Measurements from ENCODE around the gene LILRB5.
"Not testable (repeated sequence)": the region's sequence is repeated elsewhere in the genome, so short reads cannot be mapped to it uniquely, and the experiment has no call there.

Gene LILRB5

GRCh38 chr19:54239491-54240371, 17.3 kb downstream of the LILRB5 start:
- H3K4me3 Mint-ChIP-seq, H3K27ac Mint-ChIP-seq, H3K36me3 Mint-ChIP-seq, H3K9me3 Mint-ChIP-seq, H3K4me1 Mint-ChIP-seq: not testable (repeated sequence)
- peak; percentile 49 for ATAC-seq
- H3K27me3 Mint-ChIP-seq, result peaks cover 34% of the 10 kb centered on the region

GRCh38 chr19:54233941-54234340, 23.1 kb downstream of the LILRB5 start:
- Mint-ChIP-seq H3K4me1 (peaks cover 6% of the 10 kb centered on the region), H3K27me3 (peaks cover 55% of the 10 kb centered on the region), H3K4me3 (no peak overlapping the region), H3K36me3 (no peaks in the 10 kb centered on the region), H3K27ac (no peak overlapping the region), H3K9me3 (peaks cover 5% of the 10 kb centered on the region)
- no peak for ATAC-seq

GRCh38 chr19:54231077-54231931, 25.8 kb downstream of the LILRB5 start:
- peak; percentile 90 for ATAC-seq
- Mint-ChIP-seq H3K9me3 (peaks cover 8% of the 10 kb centered on the region), H3K4me3 (no peak overlapping the region), H3K27me3 (peaks cover 66% of the 10 kb centered on the region), H3K27ac (no peak overlapping the region), H3K36me3 (peaks cover 6% of the 10 kb centered on the region), H3K4me1 (peaks cover 6% of the 10 kb centered on the region)

GRCh38 chr19:54230031-54230430, 27.0 kb downstream of the LILRB5 start:
- Mint-ChIP-seq H3K4me3 (no peak overlapping the region), H3K9me3 (peaks cover 6% of the 10 kb centered on the region), H3K27ac (no peak overlapping the region), H3K27me3 (peaks cover 66% of the 10 kb centered on the region), H3K36me3 (peaks cover 6% of the 10 kb centered on the region), H3K4me1 (peaks cover 6% of the 10 kb centered on the region)
- no peak for ATAC-seq

- ATAC-seq, result no peak
- Mint-ChIP-seq H3K27me3 (peaks cover 64% of the 10 kb centered on the region), H3K4me1 (peaks cover 6% of the 10 kb centered on the region), H3K36me3 (peaks cover 6% of the 10 kb centered on the region), H3K9me3 (peaks cover 3% of the 10 kb centered on the region), H3K4me3 (no peak overlapping the region), H3K27ac (no peak overlapping the region)
Measured at GRCh38 chr19:54229146-54229545, 27.9 kb downstream of the LILRB5 start.

- peaks cover 57% of the 10 kb centered on the region for H3K27me3 Mint-ChIP-seq
- not testable (repeated sequence) for H3K4me1 Mint-ChIP-seq, H3K4me3 Mint-ChIP-seq, ATAC-seq, H3K27ac Mint-ChIP-seq, H3K36me3 Mint-ChIP-seq, H3K9me3 Mint-ChIP-seq
Measured at GRCh38 chr19:54224619-54225018, 32.5 kb downstream of the LILRB5 start.

GRCh38 chr19:54223937-54224281, 33.2 kb downstream of the LILRB5 start:
- H3K27ac Mint-ChIP-seq, ATAC-seq, H3K36me3 Mint-ChIP-seq, H3K4me1 Mint-ChIP-seq, H3K9me3 Mint-ChIP-seq, H3K4me3 Mint-ChIP-seq: not testable (repeated sequence)
- H3K27me3 Mint-ChIP-seq, result peaks cover 50% of the 10 kb centered on the region

GRCh38 chr19:54223277-54223936, 33.7 kb downstream of the LILRB5 start:
- H3K4me1 Mint-ChIP-seq, H3K4me3 Mint-ChIP-seq, H3K27ac Mint-ChIP-seq, H3K36me3 Mint-ChIP-seq, ATAC-seq, H3K9me3 Mint-ChIP-seq: not testable (repeated sequence)
- peaks cover 45% of the 10 kb centered on the region for H3K27me3 Mint-ChIP-seq

- H3K4me3 Mint-ChIP-seq, H3K27ac Mint-ChIP-seq: not testable (repeated sequence)
- H3K27me3 Mint-ChIP-seq, result peaks cover 38% of the 10 kb centered on the region
Measured at GRCh38 chr19:54222474-54223276, 34.4 kb downstream of the LILRB5 start, which contains the start of gene LILRB3. LILRB3 (minus strand) TSS chr19:54223007; CDS start chr19:54222976, 31 bp downstream.

GRCh38 chr19:54221947-54222346, 35.1 kb downstream of the LILRB5 start:
- not testable (repeated sequence) for ATAC-seq, H3K4me3 Mint-ChIP-seq, H3K27ac Mint-ChIP-seq, H3K9me3 Mint-ChIP-seq, H3K36me3 Mint-ChIP-seq, H3K4me1 Mint-ChIP-seq
- peaks cover 36% of the 10 kb centered on the region for H3K27me3 Mint-ChIP-seq

More at GRCh38 chr19:54222474-54223276, 34.4 kb downstream of the LILRB5 start, which contains the start of gene LILRB3:
- not testable (repeated sequence) for H3K9me3 Mint-ChIP-seq, H3K4me1 Mint-ChIP-seq, H3K36me3 Mint-ChIP-seq
- peak; percentile 39 for ATAC-seq

GRCh38 chr19:54219702-54220101, 37.4 kb downstream of the LILRB5 start:
- H3K36me3 Mint-ChIP-seq, result peaks cover 16% of the 10 kb centered on the region
- peaks cover 36% of the 10 kb centered on the region for H3K27me3 Mint-ChIP-seq

GRCh38 chr19:54218960-54219661, 38.0 kb downstream of the LILRB5 start:
- Mint-ChIP-seq H3K36me3 (peaks cover 16% of the 10 kb centered on the region), H3K27me3 (peaks cover 31% of the 10 kb centered on the region), H3K4me1 (no peaks in the 10 kb centered on the region), H3K27ac (no peak overlapping the region), H3K9me3 (no peaks in the 10 kb centered on the region), H3K4me3 (no peak overlapping the region)
- no peak for ATAC-seq

More at GRCh38 chr19:54219702-54220101, 37.4 kb downstream of the LILRB5 start:
- H3K4me1 Mint-ChIP-seq, H3K4me3 Mint-ChIP-seq, H3K9me3 Mint-ChIP-seq, H3K27ac Mint-ChIP-seq, ATAC-seq: not testable (repeated sequence)

GRCh38 chr19:54218259-54218658, 38.8 kb downstream of the LILRB5 start:
- Mint-ChIP-seq H3K9me3 (no peaks in the 10 kb centered on the region), H3K4me1 (no peaks in the 10 kb centered on the region), H3K27me3 (peaks cover 22% of the 10 kb centered on the region), H3K27ac (no peak overlapping the region), H3K4me3 (no peak overlapping the region), H3K36me3 (peaks cover 19% of the 10 kb centered on the region)
- no peak for ATAC-seq
